Karpas-422 (cell line): ENCODE data around the gene SLC6A4. TPM values are rescaled to one million over a fixed set of nuclear protein-coding genes. Genes with fewer than 3 reads are reported as not detected.
A peak's percentile ranks its signal among the peaks of the same experiment; 100 is the strongest.

Experiments
- DNase-seq: peaks from one replicate; pipeline ENCODE4 v3.0.0-alpha.2; 2015
- H2AFZ ChIP-seq: fragments of 200-600 bp; sonication (generic); 2 replicates; pipeline ENCODE4 v1.6.1; 2014; ENCODE audit warnings: antibody characterized with exemption, low read length, mixed read lengths
- H3K27ac ChIP-seq: fragments of 200-600 bp; sonication (generic); 2 replicates; pipeline ENCODE4 v1.5.1; 2014; ENCODE audit warnings: mild to moderate bottlenecking, low read length, moderate library complexity
- H3K27me3 ChIP-seq: fragments of 200-600 bp; sonication (generic); 2 replicates; pipeline ENCODE4 v1.6.1; 2014; ENCODE audit warnings: low read length, mixed read lengths
- H3K36me3 ChIP-seq: fragments of 200-600 bp; sonication (generic); 2 replicates; pipeline ENCODE4 v1.6.1; 2014; ENCODE audit warnings: low read length, mixed read lengths; ENCODE audit not compliant: insufficient read depth
- H3K4me1 ChIP-seq: fragments of 200-600 bp; sonication (generic); 2 replicates; pipeline ENCODE4 v1.6.1; 2014; ENCODE audit warnings: mild to moderate bottlenecking, low read length, mixed read lengths
- H3K4me2 ChIP-seq: fragments of 200-600 bp; sonication (generic); 2 replicates; pipeline ENCODE4 v1.6.1; 2014; ENCODE audit warnings: low read length, low read depth, mild to moderate bottlenecking; ENCODE audit not compliant: poor library complexity, severe bottlenecking
- H3K4me3 ChIP-seq: fragments of 200-600 bp; sonication (generic); 2 replicates; pipeline ENCODE4 v1.5.1; 2014; ENCODE audit warnings: mild to moderate bottlenecking, antibody characterized with exemption, low read length, mixed read lengths
- H3K79me2 ChIP-seq: fragments of 200-600 bp; sonication (generic); 2 replicates; pipeline ENCODE4 v1.6.1; 2014; ENCODE audit warnings: mild to moderate bottlenecking, low read length, mixed read lengths
- H3K9ac ChIP-seq: fragments of 200-600 bp; sonication (generic); 2 replicates; pipeline ENCODE4 v1.6.0; 2014; ENCODE audit warnings: low read length
- H3K9me2 ChIP-seq: fragments of 200-600 bp; sonication (generic), shearing (Covaris generic); replicated peaks from 2 replicates; pipeline ENCODE4 v1.6.0; 2014; ENCODE audit warnings: mild to moderate bottlenecking, low read length, moderate library complexity; ENCODE audit not compliant: insufficient read depth
- H3K9me3 ChIP-seq: fragments of 300-700, 200-600 bp; sonication (generic); 2 replicates; pipeline ENCODE4 v1.6.1; 2014; ENCODE audit warnings: low read length, mixed read lengths
- H4K20me1 ChIP-seq: fragments of 200-600 bp; sonication (generic); 2 replicates; pipeline ENCODE4 v1.6.1; 2014; ENCODE audit warnings: mild to moderate bottlenecking, antibody characterized with exemption, low read length, low read depth; ENCODE audit not compliant: insufficient read depth
- total RNA-seq: library from RNA; depleted of rRNA; stranded (reverse); fragments of >200 nt; shearing (Covaris generic); gene quantifications from 2 replicates; pipeline ENCODE4 v1.2.3, GENCODE V29; 2014; ENCODE audit warnings: low replicate concordance

Gene SLC6A4
- total RNA-seq, 1 experiment from 2014 or later = not detected

DNA sequence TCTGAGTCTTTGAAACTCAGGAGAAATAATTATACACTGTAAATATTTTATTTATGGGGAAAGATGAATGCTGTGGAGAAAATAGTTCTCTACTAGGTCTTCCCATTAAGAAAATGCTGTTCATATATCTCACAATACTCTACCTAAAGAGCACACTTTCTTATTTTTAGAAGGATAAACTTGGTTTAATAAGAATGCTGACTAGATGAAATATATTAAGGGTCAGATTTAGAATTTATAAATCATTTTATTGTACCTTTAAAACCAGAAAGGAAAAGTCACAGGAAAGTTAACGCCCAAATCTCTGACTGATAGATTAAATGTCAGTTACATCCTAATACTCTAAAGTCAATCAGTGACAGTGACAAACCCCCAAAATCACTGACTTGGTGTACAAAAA lies 48.7 kb downstream of the SLC6A4 start:
- H3K27me3 ChIP-seq = no peaks in the 10 kb centered on the region
- H3K4me2 ChIP-seq = no peak overlapping the region
- DNase-seq = no peak
- no peak overlapping the region for H3K9ac ChIP-seq
- H4K20me1 ChIP-seq = no peaks in the 10 kb centered on the region
- H3K4me1 ChIP-seq = no peaks in the 10 kb centered on the region
- H2AFZ ChIP-seq = no peak overlapping the region
- H3K4me3 ChIP-seq = no peak overlapping the region
- H3K9me3 ChIP-seq = no peaks in the 10 kb centered on the region
- H3K79me2 ChIP-seq = no peaks in the 10 kb centered on the region
- H3K27ac ChIP-seq = no peak overlapping the region
- peaks cover 22% of the 10 kb centered on the region; the same call in 1 of the 2 replicates for H3K36me3 ChIP-seq
- no peaks in the 10 kb centered on the region for H3K9me2 ChIP-seq

DNA sequence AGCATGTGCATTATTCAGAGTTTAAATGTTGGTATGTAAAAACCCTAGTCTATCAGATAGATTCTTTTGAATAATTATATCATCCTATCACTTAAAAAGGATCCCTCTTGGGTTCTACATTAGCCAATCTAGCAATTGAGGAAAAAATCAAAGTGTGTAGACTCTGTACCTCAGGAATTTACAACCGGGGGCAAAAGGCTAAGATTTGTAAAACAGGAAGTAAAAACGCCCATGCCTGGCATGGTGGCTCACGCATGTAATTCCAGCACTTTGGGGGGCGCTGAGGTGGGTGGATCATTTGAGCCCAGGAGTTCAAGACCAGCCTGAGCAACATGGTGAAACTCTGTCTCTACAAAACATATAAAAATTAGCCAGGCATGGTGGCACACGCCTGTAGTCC lies 58.6 kb downstream of the SLC6A4 start:
- no peaks in the 10 kb centered on the region for H3K27me3 ChIP-seq
- no peaks in the 10 kb centered on the region for H3K9me2 ChIP-seq
- H3K9me3 ChIP-seq = no peaks in the 10 kb centered on the region
- H3K4me1 ChIP-seq = peaks cover 26% of the 10 kb centered on the region
- no peak overlapping the region for H3K4me3 ChIP-seq
- H3K9ac ChIP-seq = no peak overlapping the region
- H3K27ac ChIP-seq = no peak overlapping the region
- H2AFZ ChIP-seq = no peak overlapping the region
- no peaks in the 10 kb centered on the region for H4K20me1 ChIP-seq
- DNase-seq = no peak
- H3K79me2 ChIP-seq = peaks cover 29% of the 10 kb centered on the region
- no peak overlapping the region for H3K4me2 ChIP-seq
- H3K36me3 ChIP-seq = peaks cover 53% of the 10 kb centered on the region; the same call in 1 of the 2 replicates

DNA sequence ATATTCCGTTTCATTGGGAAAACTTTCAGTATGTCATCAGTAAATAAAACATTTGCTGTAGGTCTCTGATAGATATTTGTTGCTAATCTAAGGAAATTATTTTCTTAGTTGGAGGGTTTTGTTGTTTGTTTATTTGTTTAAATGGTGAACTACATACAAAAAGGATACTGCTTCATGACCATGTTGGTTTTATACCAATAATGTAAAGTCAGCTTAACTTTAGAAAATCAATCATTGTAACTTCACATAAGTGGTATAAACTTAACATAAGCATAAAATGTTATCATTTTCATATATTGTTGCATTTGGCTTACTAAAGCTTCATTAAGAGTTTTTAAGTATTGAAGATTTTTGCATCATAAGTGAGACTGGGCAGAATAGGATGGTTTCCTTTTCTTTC lies 60.9 kb downstream of the SLC6A4 start:
- Histone ChIP-seq H3K79me2 (peaks cover 46% of the 10 kb centered on the region), H3K4me1 (peaks cover 31% of the 10 kb centered on the region), H2AFZ (no peak overlapping the region), H3K27ac (no peak overlapping the region), H4K20me1 (no peaks in the 10 kb centered on the region), H3K36me3 (peaks cover 47% of the 10 kb centered on the region; the same call in 1 of the 2 replicates), H3K4me2 (no peak overlapping the region), H3K9me3 (no peaks in the 10 kb centered on the region), H3K4me3 (no peak overlapping the region), H3K27me3 (no peaks in the 10 kb centered on the region), H3K9ac (no peak overlapping the region), H3K9me2 (no peaks in the 10 kb centered on the region)
- DNase-seq = no peak

DNA sequence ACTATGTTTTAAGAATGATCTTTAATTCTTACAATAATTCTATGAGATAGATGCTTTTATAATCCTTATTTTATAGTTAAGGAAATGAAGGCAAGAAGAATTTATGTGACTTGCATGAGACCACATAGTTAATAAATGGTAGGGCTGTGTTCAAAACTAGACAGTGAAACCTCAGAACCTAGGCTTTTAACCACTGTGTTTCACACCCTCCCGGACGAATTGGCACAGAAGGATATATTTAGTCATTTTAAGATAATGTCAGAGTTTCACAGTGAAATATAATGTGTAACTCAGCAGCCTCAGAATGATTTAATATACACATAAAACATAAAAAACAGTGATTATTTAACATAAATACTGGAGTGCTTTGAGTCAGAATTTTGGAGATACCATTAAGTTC lies 61.8 kb downstream of the SLC6A4 start:
- H3K4me1 ChIP-seq = peaks cover 35% of the 10 kb centered on the region
- H2AFZ ChIP-seq = no peak overlapping the region
- no peaks in the 10 kb centered on the region for H3K27me3 ChIP-seq
- peaks cover 44% of the 10 kb centered on the region; the same call in 1 of the 2 replicates for H3K36me3 ChIP-seq
- peaks cover 55% of the 10 kb centered on the region for H3K79me2 ChIP-seq
- no peaks in the 10 kb centered on the region for H3K9me3 ChIP-seq
- H4K20me1 ChIP-seq = no peaks in the 10 kb centered on the region
- H3K4me3 ChIP-seq = no peak overlapping the region
- no peak overlapping the region for H3K9ac ChIP-seq
- no peak overlapping the region for H3K27ac ChIP-seq
- no peaks in the 10 kb centered on the region for H3K9me2 ChIP-seq
- no peak for DNase-seq
- no peak overlapping the region for H3K4me2 ChIP-seq

DNA sequence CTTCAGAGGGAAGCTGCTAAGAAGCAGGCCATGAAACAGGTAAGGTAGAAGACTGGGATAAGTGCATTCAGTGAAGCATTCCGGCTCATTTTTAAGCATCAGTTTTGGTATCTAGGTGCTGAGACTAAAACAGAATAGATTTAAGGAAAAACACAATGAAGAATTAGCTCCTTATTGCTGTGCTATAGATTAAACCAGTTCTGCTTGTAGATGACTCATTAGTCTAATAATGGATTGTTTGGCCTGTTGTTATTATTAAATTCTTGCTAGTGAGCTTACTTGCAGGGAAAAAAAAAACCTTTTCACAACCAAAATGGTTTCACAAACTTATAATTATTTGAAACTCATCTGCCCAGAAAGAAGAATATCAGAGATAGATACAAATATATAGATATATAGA lies 62.9 kb downstream of the SLC6A4 start:
- Histone ChIP-seq H3K4me2 (no peak overlapping the region), H3K27ac (peak overlapping the region; percentile 85), H3K27me3 (no peaks in the 10 kb centered on the region), H4K20me1 (no peaks in the 10 kb centered on the region), H2AFZ (no peak overlapping the region), H3K4me3 (no peak overlapping the region), H3K9me2 (no peaks in the 10 kb centered on the region), H3K79me2 (peaks cover 61% of the 10 kb centered on the region), H3K9me3 (no peaks in the 10 kb centered on the region), H3K4me1 (peaks cover 41% of the 10 kb centered on the region), H3K36me3 (peaks cover 40% of the 10 kb centered on the region; the same call in 1 of the 2 replicates), H3K9ac (no peak overlapping the region)
- no peak for DNase-seq

DNA sequence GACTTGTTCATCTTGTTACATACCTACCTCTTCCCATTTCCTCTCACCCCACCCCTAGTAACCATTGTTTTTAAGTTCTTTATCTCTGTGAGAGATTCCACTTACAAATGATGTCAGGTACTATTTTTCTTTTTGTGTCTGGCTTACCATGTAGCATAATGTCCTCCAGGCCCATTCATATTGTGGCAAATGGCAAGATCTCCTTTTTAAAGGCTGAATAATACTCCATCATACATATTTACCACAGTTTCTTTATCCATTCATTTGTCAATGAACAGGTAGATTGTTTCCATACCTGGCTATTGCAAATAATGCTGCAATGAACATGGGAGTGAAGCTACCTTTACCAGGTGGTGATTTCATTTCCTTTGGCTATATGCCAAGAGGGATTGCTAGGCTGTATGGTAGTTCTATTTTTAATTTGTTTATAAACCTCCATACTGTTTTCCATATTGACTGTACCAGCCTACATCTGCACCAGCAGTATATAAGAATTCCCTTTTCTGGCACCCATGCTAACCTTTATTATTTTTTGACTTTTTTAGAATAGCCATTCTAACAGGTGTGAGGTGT lies 65.0 kb downstream of the SLC6A4 start:
- Histone ChIP-seq H3K4me3 (no peak overlapping the region), H3K9ac (no peak overlapping the region), H3K79me2 (peaks cover 75% of the 10 kb centered on the region), H3K4me1 (peaks cover 50% of the 10 kb centered on the region), H3K36me3 (peaks cover 37% of the 10 kb centered on the region; the same call in 1 of the 2 replicates), H4K20me1 (no peaks in the 10 kb centered on the region), H2AFZ (no peak overlapping the region), H3K4me2 (peak overlapping the region; percentile 41), H3K27ac (peak overlapping the region; percentile 85), H3K9me3 (no peaks in the 10 kb centered on the region), H3K9me2 (no peaks in the 10 kb centered on the region), H3K27me3 (no peaks in the 10 kb centered on the region)
- peak; percentile 47 for DNase-seq

DNA sequence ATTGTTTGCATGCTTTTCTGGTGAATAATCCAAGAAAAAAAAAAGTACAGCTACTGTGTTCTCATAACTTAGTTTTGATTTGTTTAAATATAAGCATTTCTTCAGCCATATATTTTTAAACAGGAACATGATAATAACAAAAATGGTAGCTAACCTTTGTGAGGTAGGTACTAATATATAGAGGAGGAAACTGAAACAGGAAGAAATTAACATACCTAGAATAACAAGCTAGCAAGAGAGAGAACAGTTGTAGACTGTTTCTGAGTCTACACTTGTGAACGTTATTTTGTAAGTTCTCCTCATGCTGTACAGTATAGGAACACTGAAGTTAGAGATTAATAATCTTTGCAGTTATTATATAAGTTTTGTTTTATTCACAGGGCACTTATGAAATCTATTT lies 69.5 kb downstream of the SLC6A4 start:
- no peak overlapping the region for H3K9ac ChIP-seq
- H3K9me3 ChIP-seq = no peaks in the 10 kb centered on the region
- peaks cover 15% of the 10 kb centered on the region; the same call in 1 of the 2 replicates for H3K36me3 ChIP-seq
- no peaks in the 10 kb centered on the region for H3K9me2 ChIP-seq
- H2AFZ ChIP-seq = no peak overlapping the region
- peak overlapping the region; percentile 50 for H3K27ac ChIP-seq
- peak overlapping the region; percentile 27 for H3K4me2 ChIP-seq
- peaks cover 45% of the 10 kb centered on the region for H3K4me1 ChIP-seq
- H4K20me1 ChIP-seq = no peaks in the 10 kb centered on the region
- no peak overlapping the region for H3K4me3 ChIP-seq
- no peak for DNase-seq
- peaks cover 84% of the 10 kb centered on the region for H3K79me2 ChIP-seq
- no peaks in the 10 kb centered on the region for H3K27me3 ChIP-seq

DNA sequence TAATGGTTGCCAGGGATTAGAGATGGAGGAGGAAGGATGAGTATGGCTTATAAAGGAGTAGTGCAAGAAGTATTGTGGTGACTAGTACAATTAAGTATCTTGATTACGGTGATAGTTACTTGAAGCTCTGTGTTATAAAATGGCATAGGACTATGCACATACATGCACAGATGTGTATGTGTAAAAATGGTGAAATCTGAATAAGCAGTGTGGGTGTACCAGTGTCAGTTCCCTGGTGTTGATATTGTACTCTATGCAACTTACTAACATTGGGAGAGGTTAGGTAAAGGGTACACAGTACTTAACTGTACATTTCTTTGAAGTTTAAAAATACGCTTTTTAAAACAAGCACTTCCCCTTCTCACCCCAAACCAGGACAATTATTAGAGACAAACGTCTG lies 70.3 kb downstream of the SLC6A4 start:
- Histone ChIP-seq H3K27ac (peak overlapping the region; percentile 50), H4K20me1 (no peaks in the 10 kb centered on the region), H3K27me3 (no peaks in the 10 kb centered on the region), H3K9me3 (no peaks in the 10 kb centered on the region), H3K4me2 (peak overlapping the region; percentile 27), H3K4me3 (peak overlapping the region; percentile 6; the same call in 1 of the 2 replicates), H2AFZ (no peak overlapping the region), H3K36me3 (peaks cover 20% of the 10 kb centered on the region; the same call in 1 of the 2 replicates), H3K9ac (no peak overlapping the region), H3K79me2 (peaks cover 84% of the 10 kb centered on the region), H3K4me1 (peaks cover 37% of the 10 kb centered on the region), H3K9me2 (no peaks in the 10 kb centered on the region)
- DNase-seq = no peak
